Neuronal stem cell (in vitro differentiated cells): ENCODE results near the gene IGF2BP3.

Source experiments
- DNase-seq: peaks from one replicate; pipeline ENCODE4 v3.0.0-alpha.2; 2013; ENCODE audit warnings: low spot score
- H2AFZ ChIP-seq: one replicate; pipeline ENCODE4 v1.6.1; 2013; ENCODE audit warnings: mild to moderate bottlenecking, low read length, inconsistent platforms
- H2AK5ac ChIP-seq: 2 replicates; pipeline ENCODE4 v1.6.1; 2013; ENCODE audit warnings: low read depth, mild to moderate bottlenecking, inconsistent platforms, low read length, moderate library complexity, mixed read lengths
- H2BK120ac ChIP-seq: 2 replicates; pipeline ENCODE4 v1.6.1; 2013; ENCODE audit warnings: low read depth, mild to moderate bottlenecking, inconsistent platforms, low read length, moderate library complexity, mixed read lengths
- H2BK12ac ChIP-seq: one replicate; pipeline ENCODE4 v1.6.1; 2013; ENCODE audit warnings: low read length, inconsistent platforms
- H2BK15ac ChIP-seq: 2 replicates; pipeline ENCODE4 v1.6.1; 2013; ENCODE audit warnings: mild to moderate bottlenecking, low read length, inconsistent platforms, mixed read lengths
- H2BK5ac ChIP-seq: one replicate; pipeline ENCODE4 v1.6.1; 2013; ENCODE audit warnings: inconsistent platforms, mild to moderate bottlenecking, low read length, moderate library complexity
- H3K14ac ChIP-seq: one replicate; pipeline ENCODE4 v1.6.1; 2013; ENCODE audit warnings: low read length, inconsistent platforms
- H3K18ac ChIP-seq: 2 replicates; pipeline ENCODE4 v1.6.1; 2013; ENCODE audit warnings: low read length, inconsistent platforms
- H3K23ac ChIP-seq: 2 replicates; pipeline ENCODE4 v1.6.1; 2013; ENCODE audit warnings: low read depth, mild to moderate bottlenecking, mixed read lengths, low read length, inconsistent platforms; ENCODE audit not compliant: poor library complexity
- H3K27ac ChIP-seq: replicated peaks from 3 replicates; pipeline ENCODE4 v1.5.1; 2013; ENCODE audit warnings: low read length, inconsistent platforms
- H3K27me3 ChIP-seq, 3 experiments: 2 replicates each; pipeline ENCODE4 v1.6.1; 2013; ENCODE audit warnings: low read length in 3 of 3, mild to moderate bottlenecking in 2 of 3, inconsistent platforms in 1 of 3, low read depth in 1 of 3, mixed read lengths in 1 of 3, moderate library complexity in 1 of 3; ENCODE audit not compliant: control insufficient read depth in 3 of 3, insufficient read depth in 3 of 3
- H3K36me3 ChIP-seq, 2 donors: replicated peaks in 1 of 2; 2 replicates each; pipeline ENCODE4 v1.6.1; 2013; ENCODE audit warnings: low read length in 2 of 2; ENCODE audit not compliant: control insufficient read depth in 2 of 2, insufficient read depth in 2 of 2
- H3K4ac ChIP-seq: 2 replicates; pipeline ENCODE4 v1.6.1; 2013; ENCODE audit warnings: inconsistent platforms, mild to moderate bottlenecking, low read length, moderate library complexity
- H3K4me1 ChIP-seq, 2 donors: 1 replicate in 1 of 2; 2 replicates in 1 of 2; pipeline ENCODE4 v1.6.1; 2013; ENCODE audit warnings: low read length in 2 of 2, low read depth in 1 of 2; ENCODE audit not compliant: control insufficient read depth in 2 of 2, insufficient read depth in 1 of 2
- H3K4me2 ChIP-seq: one replicate; pipeline ENCODE4 v1.6.1; 2013; ENCODE audit warnings: mild to moderate bottlenecking, low read length, inconsistent platforms; ENCODE audit not compliant: insufficient read depth, poor library complexity, severe bottlenecking
- H3K4me3 ChIP-seq, 2 donors: 2 replicates each; pipeline ENCODE4 v1.5.1; 2013; ENCODE audit warnings: low read length in 2 of 2, mild to moderate bottlenecking in 2 of 2, inconsistent platforms in 1 of 2, moderate library complexity in 1 of 2
- H3K79me1 ChIP-seq: one replicate; pipeline ENCODE4 v1.6.1; 2013; ENCODE audit warnings: low read depth, mild to moderate bottlenecking, inconsistent platforms, low read length, moderate library complexity
- H3K9ac ChIP-seq: one replicate; pipeline ENCODE4 v1.6.1; 2013; ENCODE audit warnings: mild to moderate bottlenecking, low read depth, low read length, inconsistent platforms; ENCODE audit not compliant: poor library complexity
- H3K9me3 ChIP-seq, 2 donors: replicated peaks in 1 of 2; 2 replicates each; pipeline versions ENCODE3 to v1.6.1; 2013; ENCODE audit warnings: low read length in 2 of 2, mild to moderate bottlenecking in 2 of 2, inconsistent platforms in 1 of 2, low read depth in 1 of 2, mixed read lengths in 1 of 2, moderate library complexity in 1 of 2; ENCODE audit not compliant: control insufficient read depth in 2 of 2, insufficient read depth in 1 of 2
- H4K8ac ChIP-seq: one replicate; pipeline ENCODE4 v1.6.1; 2013; ENCODE audit warnings: low read depth, mild to moderate bottlenecking, inconsistent platforms, low read length, moderate library complexity
- H4K91ac ChIP-seq: one replicate; pipeline ENCODE4 v1.6.1; 2013; ENCODE audit warnings: low read length, low read depth, mild to moderate bottlenecking, inconsistent platforms; ENCODE audit not compliant: poor library complexity
- WGBS, 2 donors: extraction: QIAGEN DNeasy Blood & Tissue Kit; methylation state at CpG; one replicate each; pipeline ENCODE4 v1.1.7; 2013; ENCODE audit warnings: missing lambda C conversion rate in 2 of 2, mixed read lengths in 1 of 2; ENCODE audit not compliant: insufficient read length in 2 of 2, insufficient replicate concordance in 1 of 2; ENCODE audit errors: extremely low coverage in 2 of 2; 5-methylcytosine and 5-hydroxymethylcytosine counted together

IGF2BP3 gene

GRCh38 chr7:23294549-23295400 lies 175.5 kb downstream of the IGF2BP3 start:
- Histone ChIP-seq H3K14ac (no peak overlapping the region), H3K27ac (no peak overlapping the region), H3K4me3 (no peak overlapping the region), H4K91ac (no peak overlapping the region), H3K9ac (no peak overlapping the region), H2AFZ (no peak overlapping the region), H2BK15ac (no peak overlapping the region), H3K23ac (no peak overlapping the region), H2BK5ac (no peak overlapping the region), H2BK12ac (no peak overlapping the region), H3K79me1 (peaks cover 4% of the 10 kb centered on the region), H2BK120ac (no peak overlapping the region), H3K9me3 (no peaks in the 10 kb centered on the region), H3K4me1 (peaks cover 0 to under 1% of the 10 kb centered on the region in 2 donors), H2AK5ac (no peak overlapping the region), H3K4ac (no peak overlapping the region), H3K18ac (no peak overlapping the region), H3K36me3 (no peaks in the 10 kb centered on the region), H3K27me3 (peaks cover 0 to 3% (median 0%) of the 10 kb centered on the region in 3 experiments), H3K4me2 (no peak overlapping the region), H4K8ac (no peak overlapping the region)
- no CpG with 5 or more reads among the region's 6 CpGs for WGBS, 2 donors
- no peak for DNase-seq

GRCh38 chr7:23293500-23294073 lies 176.7 kb downstream of the IGF2BP3 start:
- no peak overlapping the region for H2BK12ac ChIP-seq
- no peak overlapping the region for H2AK5ac ChIP-seq
- no peak overlapping the region for H3K9ac ChIP-seq
- H3K79me1 ChIP-seq: no peaks in the 10 kb centered on the region
- no peak overlapping the region for H4K91ac ChIP-seq
- WGBS, 2 donors: no CpG with 5 or more reads among the region's 12 CpGs
- no peak for DNase-seq
- no peaks in the 10 kb centered on the region for H3K36me3 ChIP-seq
- no peaks in the 10 kb centered on the region for H3K9me3 ChIP-seq
- H3K23ac ChIP-seq: no peak overlapping the region
- H2BK15ac ChIP-seq: no peak overlapping the region
- H3K4ac ChIP-seq: no peak overlapping the region
- no peak overlapping the region for H3K4me3 ChIP-seq
- no peak overlapping the region for H2BK5ac ChIP-seq
- no peak overlapping the region for H3K27ac ChIP-seq
- no peak overlapping the region for H2BK120ac ChIP-seq
- H2AFZ ChIP-seq: no peak overlapping the region
- no peaks in the 10 kb centered on the region for H3K4me1 ChIP-seq
- no peak overlapping the region for H3K14ac ChIP-seq
- H4K8ac ChIP-seq: no peak overlapping the region
- H3K4me2 ChIP-seq: no peak overlapping the region
- H3K18ac ChIP-seq: peak overlapping the region; percentile 28
- peaks cover 0 to 3% (median 0%) of the 10 kb centered on the region in 3 experiments for H3K27me3 ChIP-seq

GRCh38 chr7:23292623-23293022 lies 177.7 kb downstream of the IGF2BP3 start:
- H2AFZ ChIP-seq: peak overlapping the region; percentile 60
- H2BK120ac ChIP-seq: no peak overlapping the region
- no peaks in the 10 kb centered on the region for H3K9me3 ChIP-seq
- H3K14ac ChIP-seq: no peak overlapping the region
- no peaks in the 10 kb centered on the region for H3K4me1 ChIP-seq
- no peak for DNase-seq
- H3K36me3 ChIP-seq: no peaks in the 10 kb centered on the region
- H3K27me3 ChIP-seq: peaks cover 0 to 3% (median 0%) of the 10 kb centered on the region in 3 experiments
- whole genome bisulfite sequencing, 2 donors: no CpG with 5 or more reads among the region's 4 CpGs
- no peak overlapping the region for H4K8ac ChIP-seq
- no peaks in the 10 kb centered on the region for H3K79me1 ChIP-seq
- no peak overlapping the region for H3K18ac ChIP-seq
- H3K4me2 ChIP-seq: no peak overlapping the region
- no peak overlapping the region for H2BK5ac ChIP-seq
- H3K4ac ChIP-seq: no peak overlapping the region
- H3K4me3 ChIP-seq: no peak overlapping the region
- H2BK12ac ChIP-seq: no peak overlapping the region
- no peak overlapping the region for H3K9ac ChIP-seq
- H2AK5ac ChIP-seq: no peak overlapping the region
- H2BK15ac ChIP-seq: no peak overlapping the region
- H3K27ac ChIP-seq: no peak overlapping the region
- H3K23ac ChIP-seq: no peak overlapping the region
- H4K91ac ChIP-seq: no peak overlapping the region

GRCh38 chr7:23291957-23292560 lies 178.2 kb downstream of the IGF2BP3 start:
- H3K36me3 ChIP-seq: no peaks in the 10 kb centered on the region
- peak overlapping the region; percentile 60 for H2AFZ ChIP-seq
- no CpG with 5 or more reads among the region's 3 CpGs for WGBS, 2 donors
- no peak overlapping the region for H3K4me3 ChIP-seq
- no peak overlapping the region for H4K8ac ChIP-seq
- no peaks in the 10 kb centered on the region for H3K9me3 ChIP-seq
- H2BK5ac ChIP-seq: no peak overlapping the region
- no peak overlapping the region for H3K27ac ChIP-seq
- no peak overlapping the region for H3K23ac ChIP-seq
- no peak overlapping the region for H3K18ac ChIP-seq
- H3K79me1 ChIP-seq: no peaks in the 10 kb centered on the region
- no peak overlapping the region for H2BK15ac ChIP-seq
- H3K27me3 ChIP-seq: peaks cover 0 to 3% (median 0%) of the 10 kb centered on the region in 3 experiments
- H3K14ac ChIP-seq: no peak overlapping the region
- no peak overlapping the region for H4K91ac ChIP-seq
- no peak overlapping the region for H2BK12ac ChIP-seq
- no peak overlapping the region for H3K4me2 ChIP-seq
- no peak overlapping the region for H3K9ac ChIP-seq
- H3K4me1 ChIP-seq: no peaks in the 10 kb centered on the region
- H2AK5ac ChIP-seq: no peak overlapping the region
- no peak for DNase-seq
- H3K4ac ChIP-seq: no peak overlapping the region
- H2BK120ac ChIP-seq: no peak overlapping the region
